Measurements from ENCODE around the gene CEMIP. TPM values are rescaled to one million over a fixed set of nuclear protein-coding genes. Genes with fewer than 3 reads are reported as not detected.

The CEMIP gene
- polyA plus RNA-seq, 2 of the 4 experiments (the other 2 are of a cell fraction), result 0.54 to 0.84 TPM

GRCh38 chr15:80984856-80985255, 205.7 kb downstream of the CEMIP start (continued):
- TF ChIP-seq CBX2 (IDR thresholded peaks at IDR 0.05; ENCODE audit: borderline replicate concordance, low read depth), result no peak
- TF ChIP-seq EHMT2 (IDR thresholded peaks at IDR 0.05; ENCODE audit: low read depth), result no peak
- no peak for TF ChIP-seq FOSL2 (IDR thresholded peaks at IDR 0.05)
- TF ChIP-seq FOSL2 (CRISPR knock-in tag; IDR thresholded peaks at IDR 0.05), result no peak
- TF ChIP-seq NFE2L2 (conservative IDR thresholded peaks at IDR 0.05; ENCODE audit: low read length), result no peak

GRCh38 chr15:80985981-80986380, 206.8 kb downstream of the CEMIP start:
- Histone ChIP-seq H3K4me3 (no peak overlapping the region), H3K9me3 (no peaks in the 10 kb centered on the region), H3K27ac (no peak overlapping the region), H3K4me2 (no peak overlapping the region), H3K4me1 (peaks cover 15% of the 10 kb centered on the region; the same call in 2 of the 3 replicates)
- 92% methylated on average over 5 of the region's 5 CpGs for WGBS (ENCODE audit: missing lambda C conversion rate)
- ChIA-PET POLR2A (no interaction called here), CTCF (interaction anchor here (0.6 to 5.3 kb wide), 9 partner anchors 9 to 530 kb away, joined by 3 to 28 read pairs (median 5); partner anchors contain the start of gene CEMIP)
- ATAC-seq (no peak), FAIRE-seq (no peak), DNase-seq (ENCODE audit: low read depth in 1 of 2, low spot score in 1 of 2) (no peak)
- TF ChIP-seq ESRRA (IDR thresholded peaks at IDR 0.05; ENCODE audit: borderline replicate concordance, low read length) (no peak), MAFK (IDR thresholded peaks at IDR 0.05; ENCODE audit: partially characterized antibody) (no peak), FOSB (CRISPR knock-in tag; IDR thresholded peaks at IDR 0.05) (no peak), JUN (IDR thresholded peaks at IDR 0.05) (no peak), HDAC2 (IDR thresholded peaks at IDR 0.05) (no peak), PBX3 (IDR thresholded peaks at IDR 0.05) (no peak), E2F6 (IDR thresholded peaks at IDR 0.05; ENCODE audit: borderline replicate concordance, low read depth) (no peak), JUNB (IDR thresholded peaks at IDR 0.05) (no peak), ELK1 (IDR thresholded peaks at IDR 0.05; ENCODE audit: low read depth, low read length) (no peak), EP300 (IDR thresholded peaks at IDR 0.05) (no peak)

- CTCF ChIA-PET, result interaction anchor here (0.6 to 5.3 kb wide), 9 partner anchors 10 to 531 kb away, joined by 3 to 28 read pairs (median 5); partner anchors contain the start of gene CEMIP
- peaks cover 16% of the 10 kb centered on the region; the same call in 2 of the 3 replicates for H3K4me1 ChIP-seq
- 94% methylated on average over 1 of the region's 1 CpG for WGBS (ENCODE audit: missing lambda C conversion rate)
- H3K27ac ChIP-seq, result no peak overlapping the region
- DNase-seq (ENCODE audit: low read depth in 1 of 2, low spot score in 1 of 2) (no peak), FAIRE-seq (no peak), ATAC-seq (no peak)
- POLR2A ChIA-PET, result no interaction called here
- no peaks in the 10 kb centered on the region for H3K9me3 ChIP-seq
- TF ChIP-seq GATA3 (IDR thresholded peaks at IDR 0.05; ENCODE audit: borderline replicate concordance) (no peak), CHD2 (IDR thresholded peaks at IDR 0.05; ENCODE audit: low read length, partially characterized antibody) (no peak)
- no peak overlapping the region for H3K4me2 ChIP-seq
- H3K4me3 ChIP-seq, result no peak overlapping the region
Observed at GRCh38 chr15:80986487-80986886, 207.3 kb downstream of the CEMIP start.

- WGBS (ENCODE audit: missing lambda C conversion rate), result 84% methylated on average over 8 of the region's 8 CpGs
- TF ChIP-seq E2F6 (IDR thresholded peaks at IDR 0.05; ENCODE audit: borderline replicate concordance, low read depth) (no peak), RAD21 (conservative IDR thresholded peaks at IDR 0.05 in 1 of 2, IDR thresholded peaks at IDR 0.05 in 1 of 2) (no peak), NFE2L2 (conservative IDR thresholded peaks at IDR 0.05; ENCODE audit: low read length) (no peak), ZSCAN20 (CRISPR knock-in tag; IDR thresholded peaks at IDR 0.05) (no peak), CEBPB (IDR thresholded peaks at IDR 0.05) (no peak), USF2 (IDR thresholded peaks at IDR 0.05) (no peak), PHF8 (IDR thresholded peaks at IDR 0.05; ENCODE audit: borderline replicate concordance, low read depth) (no peak), RARB (CRISPR knock-in tag; IDR thresholded peaks at IDR 0.05) (no peak), TP53 (CRISPR knock-in tag; IDR thresholded peaks at IDR 0.05) (no peak), GATA3 (IDR thresholded peaks at IDR 0.05; ENCODE audit: borderline replicate concordance) (no peak)
- Histone ChIP-seq H3K4me3 (peak overlapping the region; percentile 78), H3K4me1 (peaks cover 18% of the 10 kb centered on the region; the same call in 2 of the 3 replicates), H3K27ac (peak overlapping the region; percentile 87 to 89; a peak in 5 of 6 replicates), H3K4me2 (peak overlapping the region; percentile 92), H3K9me3 (no peaks in the 10 kb centered on the region)
- DNase-seq (ENCODE audit: low read depth in 1 of 2, low spot score in 1 of 2) (no peak), FAIRE-seq (no peak), ATAC-seq (no peak)
- ChIA-PET POLR2A (interaction anchor here (0.7 kb wide), 1 partner anchor 12 kb away, joined by 4 read pairs; the partner anchor contains the start of gene TLNRD1), CTCF (interaction anchor here (0.8 to 5.3 kb wide), 4 partner anchors 11 to 278 kb away, joined by 3 to 28 read pairs (median 6); partner anchors contain the start of gene CEMIP)
Observed at GRCh38 chr15:80988148-80988796, 209.1 kb downstream of the CEMIP start.
